ES-I3 (cell line): ENCODE data around the gene CACNA1G.

ENCODE experiments used
- H3K36me3 ChIP-seq: 2 replicates; pipeline ENCODE4 v1.6.1; 2013; ENCODE audit warnings: mild to moderate bottlenecking, low read length, control low read depth, moderate library complexity; ENCODE audit not compliant: insufficient read depth
- H3K4me1 ChIP-seq: 2 replicates; pipeline ENCODE4 v1.6.1; 2013; ENCODE audit warnings: mild to moderate bottlenecking, control low read depth, low read length; ENCODE audit not compliant: insufficient read depth
- H3K9ac ChIP-seq: 2 replicates; pipeline ENCODE4 v1.6.1; 2013; ENCODE audit warnings: low read depth, mild to moderate bottlenecking, low read length, moderate library complexity
- H3K9me3 ChIP-seq: 2 replicates; pipeline ENCODE4 v1.6.1; 2013; ENCODE audit warnings: mild to moderate bottlenecking, low read length, moderate library complexity; ENCODE audit not compliant: control insufficient read depth, insufficient read depth

Gene CACNA1G

DNA sequence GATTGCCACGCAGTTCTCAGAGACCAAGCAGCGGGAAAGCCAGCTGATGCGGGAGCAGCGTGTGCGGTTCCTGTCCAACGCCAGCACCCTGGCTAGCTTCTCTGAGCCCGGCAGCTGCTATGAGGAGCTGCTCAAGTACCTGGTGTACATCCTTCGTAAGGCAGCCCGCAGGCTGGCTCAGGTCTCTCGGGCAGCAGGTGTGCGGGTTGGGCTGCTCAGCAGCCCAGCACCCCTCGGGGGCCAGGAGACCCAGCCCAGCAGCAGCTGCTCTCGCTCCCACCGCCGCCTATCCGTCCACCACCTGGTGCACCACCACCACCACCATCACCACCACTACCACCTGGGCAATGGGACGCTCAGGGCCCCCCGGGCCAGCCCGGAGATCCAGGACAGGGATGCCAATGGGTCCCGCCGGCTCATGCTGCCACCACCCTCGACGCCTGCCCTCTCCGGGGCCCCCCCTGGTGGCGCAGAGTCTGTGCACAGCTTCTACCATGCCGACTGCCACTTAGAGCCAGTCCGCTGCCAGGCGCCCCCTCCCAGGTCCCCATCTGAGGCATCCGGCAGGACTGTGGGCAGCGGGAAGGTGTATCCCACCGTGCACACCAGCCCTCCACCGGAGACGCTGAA, 15.2 kb downstream of the CACNA1G start:
- Histone ChIP-seq H3K36me3 (no peaks in the 10 kb centered on the region), H3K9ac (no peak overlapping the region), H3K4me1 (peaks cover 10% of the 10 kb centered on the region), H3K9me3 (no peaks in the 10 kb centered on the region)

DNA sequence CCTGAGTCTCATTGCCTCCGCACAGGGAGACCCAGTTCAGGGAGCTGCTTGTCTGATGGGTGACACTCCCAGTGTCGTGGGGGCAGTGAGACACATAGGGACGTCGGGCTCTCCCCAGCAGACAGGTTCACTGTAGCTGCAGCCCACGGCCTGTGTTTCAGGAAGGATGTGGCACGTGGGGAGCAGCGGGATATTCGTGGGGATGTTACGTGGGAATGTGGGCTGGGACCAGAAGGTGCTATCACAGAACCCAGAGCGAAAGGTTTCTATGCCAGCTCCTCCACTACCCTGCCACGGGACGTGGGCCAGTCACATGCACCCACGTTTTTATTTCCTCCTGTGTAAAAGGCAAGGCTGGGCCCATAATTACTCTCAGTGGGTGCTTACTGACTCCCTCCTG, 16.3 kb downstream of the CACNA1G start:
- peaks cover 11% of the 10 kb centered on the region for H3K4me1 ChIP-seq
- no peaks in the 10 kb centered on the region for H3K36me3 ChIP-seq
- no peak overlapping the region for H3K9ac ChIP-seq

DNA sequence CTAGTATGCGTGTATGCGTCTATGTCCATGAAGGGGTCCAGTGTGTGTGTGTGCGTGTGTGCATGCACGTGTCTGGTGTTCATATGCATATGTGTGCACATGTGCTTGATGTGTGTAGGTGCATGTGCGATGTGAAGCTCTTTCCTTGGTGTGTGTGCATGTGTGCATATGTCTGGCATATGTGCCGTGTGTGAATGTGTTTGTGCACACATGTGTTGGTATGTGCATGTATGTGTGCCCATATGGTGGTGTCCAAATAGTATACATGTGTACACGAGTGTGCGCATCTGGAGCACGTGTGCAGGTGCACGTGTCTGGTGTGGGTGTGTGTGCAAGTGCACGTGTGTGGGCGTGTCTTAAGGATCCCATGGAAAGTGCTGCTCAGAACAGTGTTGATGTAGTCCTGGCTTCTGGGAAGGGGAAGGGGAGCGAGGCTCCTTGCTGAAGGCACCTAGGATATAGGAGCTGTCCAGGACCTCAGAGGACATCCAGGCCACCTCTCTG, 17.0 kb downstream of the CACNA1G start:
- Histone ChIP-seq H3K4me1 (peaks cover 11% of the 10 kb centered on the region), H3K36me3 (no peaks in the 10 kb centered on the region), H3K9me3 (no peaks in the 10 kb centered on the region), H3K9ac (no peak overlapping the region)

More for the DNA sequence above, 16.3 kb downstream of the CACNA1G start:
- no peaks in the 10 kb centered on the region for H3K9me3 ChIP-seq

DNA sequence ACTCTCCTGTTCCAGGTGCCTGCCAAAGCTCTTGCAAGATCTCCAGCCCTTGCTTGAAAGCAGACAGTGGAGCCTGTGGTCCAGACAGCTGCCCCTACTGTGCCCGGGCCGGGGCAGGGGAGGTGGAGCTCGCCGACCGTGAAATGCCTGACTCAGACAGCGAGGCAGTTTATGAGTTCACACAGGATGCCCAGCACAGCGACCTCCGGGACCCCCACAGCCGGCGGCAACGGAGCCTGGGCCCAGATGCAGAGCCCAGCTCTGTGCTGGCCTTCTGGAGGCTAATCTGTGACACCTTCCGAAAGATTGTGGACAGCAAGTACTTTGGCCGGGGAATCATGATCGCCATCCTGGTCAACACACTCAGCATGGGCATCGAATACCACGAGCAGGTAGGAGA, 17.7 kb downstream of the CACNA1G start:
- no peaks in the 10 kb centered on the region for H3K9me3 ChIP-seq
- H3K9ac ChIP-seq = no peak overlapping the region
- no peaks in the 10 kb centered on the region for H3K36me3 ChIP-seq
- peaks cover 11% of the 10 kb centered on the region for H3K4me1 ChIP-seq

DNA sequence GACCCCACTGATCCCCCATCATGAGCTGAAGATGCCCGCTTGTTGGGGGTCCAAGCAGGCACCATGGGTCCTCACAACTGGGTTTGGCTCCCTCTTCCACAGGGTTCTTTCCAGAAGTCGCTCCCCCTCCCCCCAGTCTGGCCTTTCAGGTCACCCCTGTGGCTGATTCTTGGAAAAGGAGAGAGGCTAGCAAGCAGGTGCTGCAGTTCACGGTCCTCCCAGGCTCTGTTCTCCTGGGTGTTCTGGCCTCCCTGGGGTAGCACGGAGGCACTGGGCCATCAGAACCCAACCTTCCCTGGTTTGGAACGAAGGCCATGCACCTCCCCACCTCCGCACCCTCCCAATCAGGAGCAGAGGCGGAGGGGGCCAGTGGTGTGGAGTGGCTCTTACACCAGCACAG, 18.9 kb downstream of the CACNA1G start:
- H3K9me3 ChIP-seq = no peaks in the 10 kb centered on the region
- no peaks in the 10 kb centered on the region for H3K36me3 ChIP-seq
- H3K4me1 ChIP-seq = peaks cover 11% of the 10 kb centered on the region
- no peak overlapping the region for H3K9ac ChIP-seq

DNA sequence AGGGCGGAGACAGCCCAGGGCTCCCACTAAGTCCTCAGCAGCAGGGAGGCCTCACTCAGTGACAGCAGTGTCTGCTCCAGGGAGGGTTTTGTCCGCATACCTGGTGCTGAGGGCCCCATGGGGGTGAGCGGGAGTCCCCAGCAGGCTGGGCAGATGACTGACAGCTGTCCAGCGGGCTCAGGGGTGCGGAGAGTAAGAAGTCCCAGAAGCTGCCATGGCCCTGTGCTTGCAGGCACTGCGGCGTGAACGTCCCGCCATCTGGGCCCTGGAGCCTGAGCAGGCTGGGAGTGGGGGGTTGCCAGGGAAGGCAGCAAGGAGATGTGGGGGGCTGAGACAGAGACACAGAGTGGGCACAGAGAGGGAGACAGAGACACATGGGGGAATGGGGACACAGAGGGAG, 20.1 kb downstream of the CACNA1G start:
- H3K4me1 ChIP-seq = peaks cover 6% of the 10 kb centered on the region; the same call in 1 of the 2 replicates
- H3K9me3 ChIP-seq = no peaks in the 10 kb centered on the region
- H3K36me3 ChIP-seq = no peaks in the 10 kb centered on the region
- H3K9ac ChIP-seq = no peak overlapping the region

DNA sequence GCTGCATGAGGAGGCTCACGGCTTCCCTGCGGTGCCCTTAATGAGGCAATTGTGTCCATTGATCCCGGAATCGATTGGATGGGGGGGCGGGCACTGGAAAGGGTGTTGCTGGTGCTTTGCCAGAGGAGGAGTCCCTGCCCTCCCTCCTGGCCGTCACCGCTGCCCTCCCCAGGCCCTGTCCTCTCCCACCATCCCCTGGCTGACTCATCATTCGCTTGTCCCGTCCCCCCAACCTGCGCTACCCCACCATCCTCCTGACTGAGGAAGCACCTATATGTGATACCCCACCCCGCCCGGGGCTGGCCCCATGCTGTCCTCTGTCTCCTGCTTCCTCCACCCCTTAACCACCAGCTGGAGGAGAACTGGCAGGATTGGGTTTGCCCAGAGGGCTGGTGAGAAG, 20.8 kb downstream of the CACNA1G start:
- Histone ChIP-seq H3K9ac (no peak overlapping the region), H3K9me3 (no peaks in the 10 kb centered on the region), H3K4me1 (peaks cover 9% of the 10 kb centered on the region; the same call in 1 of the 2 replicates), H3K36me3 (no peaks in the 10 kb centered on the region)

DNA sequence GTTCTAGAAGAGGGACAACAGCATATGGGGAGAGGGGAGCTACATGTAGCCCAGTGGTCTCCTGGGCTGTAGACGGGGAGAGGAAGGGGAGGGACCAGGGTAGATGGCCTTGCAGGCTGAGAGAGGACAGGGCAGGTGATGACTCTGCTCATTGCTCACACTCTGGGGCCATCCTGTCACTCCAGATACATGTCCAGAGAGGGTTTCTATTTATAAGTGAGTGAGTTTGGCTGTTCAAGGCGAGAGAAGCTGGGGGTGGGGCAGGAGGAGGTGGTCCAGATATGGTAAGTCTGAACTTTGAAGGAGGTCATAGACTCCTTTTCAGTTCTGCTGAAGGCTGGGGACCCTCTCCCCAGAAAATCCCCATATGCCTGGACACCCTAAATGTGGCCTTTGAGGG, 22.2 kb downstream of the CACNA1G start:
- no peak overlapping the region for H3K9ac ChIP-seq
- H3K9me3 ChIP-seq = no peaks in the 10 kb centered on the region
- peaks cover 16% of the 10 kb centered on the region; the same call in 1 of the 2 replicates for H3K4me1 ChIP-seq
- H3K36me3 ChIP-seq = no peaks in the 10 kb centered on the region

DNA sequence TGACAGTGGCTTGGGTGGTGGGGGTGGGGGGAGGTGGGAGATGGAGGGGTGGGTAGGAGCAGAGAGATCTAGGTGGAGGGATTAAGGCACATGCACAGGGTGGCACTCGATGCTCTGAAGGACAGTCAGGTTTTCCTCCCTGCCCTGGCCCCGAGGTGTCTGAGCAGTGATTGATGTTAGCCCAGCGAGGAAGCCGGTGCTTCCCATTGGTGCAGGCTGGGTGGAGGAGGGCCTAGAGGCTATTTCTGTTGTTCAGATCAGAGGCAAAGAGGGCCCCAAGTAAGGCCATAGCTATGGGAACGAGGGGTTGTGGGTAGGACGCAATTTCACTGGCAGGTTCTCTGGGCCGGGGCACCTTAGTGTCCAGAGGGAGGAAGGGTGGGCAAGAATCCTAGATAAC, 23.1 kb downstream of the CACNA1G start:
- H3K9ac ChIP-seq = no peak overlapping the region
- H3K36me3 ChIP-seq = no peaks in the 10 kb centered on the region
- peaks cover 16% of the 10 kb centered on the region; the same call in 1 of the 2 replicates for H3K4me1 ChIP-seq
- H3K9me3 ChIP-seq = no peaks in the 10 kb centered on the region

DNA sequence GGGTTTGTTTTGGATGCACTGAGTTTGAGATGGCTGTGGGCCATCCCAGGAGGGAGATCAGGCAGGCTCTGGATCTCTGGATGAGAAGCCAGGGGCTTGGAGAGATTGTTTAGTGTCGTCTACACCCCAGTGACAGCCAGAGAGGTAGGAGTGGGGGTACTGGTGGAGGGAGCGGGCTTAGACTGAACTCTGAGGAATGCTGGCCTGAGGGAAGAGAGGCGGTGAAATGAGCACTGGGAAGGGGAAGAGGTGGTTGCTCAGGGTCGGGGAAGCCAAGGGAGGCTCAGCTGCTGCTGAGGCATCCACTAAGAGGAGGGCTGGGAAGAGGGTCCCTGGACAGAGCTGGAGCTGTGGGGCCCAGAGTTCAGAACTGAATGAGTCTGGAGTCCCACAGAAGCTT, 23.6 kb downstream of the CACNA1G start:
- H3K4me1 ChIP-seq = peaks cover 16% of the 10 kb centered on the region; the same call in 1 of the 2 replicates
- no peaks in the 10 kb centered on the region for H3K9me3 ChIP-seq
- no peaks in the 10 kb centered on the region for H3K36me3 ChIP-seq
- H3K9ac ChIP-seq = no peak overlapping the region

DNA sequence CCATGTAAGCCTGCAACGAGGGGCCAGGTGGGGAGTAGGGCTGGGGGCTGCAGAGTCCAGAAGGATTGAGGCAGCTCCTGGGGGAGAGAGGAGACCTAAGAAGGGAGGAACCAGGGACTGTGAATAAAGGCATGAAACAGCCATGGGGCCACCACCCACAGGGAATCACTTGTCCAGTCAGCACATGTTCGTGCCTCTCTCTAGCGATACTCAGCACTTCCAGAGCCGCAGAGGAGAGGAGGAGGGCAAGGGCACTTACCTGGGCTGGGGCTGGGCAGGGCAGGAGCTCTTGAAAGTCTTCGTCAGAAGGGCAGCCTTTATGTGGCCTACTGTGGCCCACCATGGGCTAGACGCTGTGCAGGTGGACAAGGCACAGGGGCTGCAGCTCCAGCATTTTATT, 24.2 kb downstream of the CACNA1G start:
- Histone ChIP-seq H3K9ac (no peak overlapping the region), H3K4me1 (peaks cover 16% of the 10 kb centered on the region; the same call in 1 of the 2 replicates), H3K36me3 (no peaks in the 10 kb centered on the region), H3K9me3 (no peaks in the 10 kb centered on the region)

DNA sequence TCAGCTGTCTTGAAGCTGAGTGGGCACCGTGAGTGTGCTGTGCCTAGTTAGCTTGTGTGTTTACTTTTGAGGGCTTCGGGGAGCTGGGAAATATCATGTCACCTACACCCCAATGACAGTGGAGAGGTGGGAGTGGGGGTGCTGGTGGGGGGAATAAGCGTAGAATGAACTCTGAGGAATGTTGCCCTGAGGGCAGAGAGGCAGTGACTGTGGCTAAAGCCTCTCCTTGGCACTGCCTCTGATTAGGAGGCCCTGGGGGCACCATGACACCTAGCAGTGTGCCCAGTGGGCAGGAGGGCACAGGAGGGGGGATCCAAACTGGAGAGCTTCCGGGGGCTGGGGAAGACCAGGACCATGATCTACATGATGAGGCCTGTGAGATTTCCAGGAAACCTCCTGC, 24.8 kb downstream of the CACNA1G start:
- no peak overlapping the region for H3K9ac ChIP-seq
- H3K4me1 ChIP-seq = peaks cover 15% of the 10 kb centered on the region; the same call in 1 of the 2 replicates
- H3K36me3 ChIP-seq = no peaks in the 10 kb centered on the region
- no peaks in the 10 kb centered on the region for H3K9me3 ChIP-seq

DNA sequence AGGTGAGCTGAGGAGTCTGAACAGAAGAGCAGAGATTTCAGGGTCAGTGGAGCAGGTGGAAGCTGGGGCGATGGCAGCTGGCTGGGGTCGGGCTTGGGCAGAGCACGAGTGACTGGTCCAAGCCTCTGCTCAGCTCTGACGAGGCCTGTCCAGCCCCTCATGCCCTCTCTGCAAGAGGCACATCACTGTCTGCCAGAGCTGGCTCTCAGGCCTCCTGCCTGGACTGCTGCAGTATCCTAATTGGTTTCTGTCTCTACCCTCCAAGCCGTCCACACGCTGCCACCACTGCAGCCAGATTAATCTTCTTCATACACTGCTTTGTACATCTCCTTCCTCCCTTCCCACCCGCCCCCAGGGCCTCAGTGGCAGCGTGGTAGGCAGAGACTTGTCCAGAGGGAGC, 25.4 kb downstream of the CACNA1G start:
- Histone ChIP-seq H3K9ac (no peak overlapping the region), H3K9me3 (no peaks in the 10 kb centered on the region), H3K4me1 (peaks cover 10% of the 10 kb centered on the region; the same call in 1 of the 2 replicates), H3K36me3 (no peaks in the 10 kb centered on the region)

DNA sequence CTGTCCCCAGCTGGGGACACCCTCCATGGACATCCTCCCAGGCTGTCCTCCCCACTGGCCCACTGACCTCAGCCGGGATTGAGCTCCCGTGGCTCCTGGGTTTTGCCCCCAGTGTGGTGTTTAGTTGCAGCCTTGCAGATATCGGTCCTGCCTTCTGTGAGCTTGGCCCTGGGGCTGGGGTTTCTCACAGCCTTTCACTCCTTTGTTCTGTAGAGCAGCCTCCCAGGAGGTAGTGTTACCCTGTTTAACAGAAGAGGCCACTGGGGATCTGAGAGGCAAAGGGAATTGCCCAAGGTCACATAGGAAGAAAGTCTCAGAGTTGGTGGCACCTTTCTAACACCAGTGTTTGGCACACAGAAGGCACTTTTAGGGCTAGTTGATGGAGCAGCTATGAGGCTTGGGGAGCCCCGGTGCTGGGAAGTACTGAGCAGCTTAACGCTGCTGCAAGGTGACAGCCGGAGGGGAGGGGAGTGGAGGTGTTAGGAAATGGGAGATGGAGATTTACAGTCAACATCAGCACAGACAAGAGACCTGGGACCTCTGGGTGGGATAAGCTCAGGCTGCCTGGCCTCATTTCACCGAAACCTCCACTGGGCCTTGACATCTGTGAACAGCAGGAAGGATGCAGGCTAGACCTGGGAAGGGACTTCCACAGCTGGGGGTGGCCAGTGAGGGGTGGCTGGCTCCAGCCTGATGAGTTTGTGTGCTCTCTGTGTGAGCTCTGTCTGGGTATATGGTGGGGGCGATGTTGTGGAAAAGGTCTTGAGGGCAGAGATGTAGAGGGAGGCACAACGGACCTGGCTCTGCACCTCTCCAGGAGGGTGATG, 26.1 kb downstream of the CACNA1G start:
- no peaks in the 10 kb centered on the region for H3K36me3 ChIP-seq
- no peaks in the 10 kb centered on the region for H3K9me3 ChIP-seq
- H3K4me1 ChIP-seq = peaks cover 10% of the 10 kb centered on the region; the same call in 1 of the 2 replicates
- no peak overlapping the region for H3K9ac ChIP-seq

DNA sequence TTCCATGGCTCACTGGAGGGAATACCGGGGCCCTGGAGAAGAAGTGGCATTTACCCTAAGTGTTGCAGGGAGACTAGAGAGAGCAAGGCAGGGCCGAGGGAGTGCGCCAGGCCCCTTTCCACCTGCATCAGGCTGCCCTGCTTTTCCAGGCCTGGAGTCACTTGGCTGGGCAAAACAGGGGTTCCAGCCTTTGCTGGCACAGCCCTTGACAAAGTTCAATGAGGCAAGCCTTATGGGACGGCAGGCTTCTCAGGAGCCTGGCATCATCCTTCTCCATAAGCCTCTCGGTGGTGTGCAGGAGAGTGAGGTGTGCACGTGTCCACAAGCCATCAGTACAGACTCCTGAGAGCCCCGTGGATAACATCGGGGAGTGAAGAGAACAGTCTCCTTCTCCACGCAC, 27.1 kb downstream of the CACNA1G start:
- no peak overlapping the region for H3K9ac ChIP-seq
- H3K4me1 ChIP-seq = peaks cover 10% of the 10 kb centered on the region; the same call in 1 of the 2 replicates
- no peaks in the 10 kb centered on the region for H3K9me3 ChIP-seq
- H3K36me3 ChIP-seq = no peaks in the 10 kb centered on the region
